Measurements from ENCODE around the gene RFX2.

DNA sequence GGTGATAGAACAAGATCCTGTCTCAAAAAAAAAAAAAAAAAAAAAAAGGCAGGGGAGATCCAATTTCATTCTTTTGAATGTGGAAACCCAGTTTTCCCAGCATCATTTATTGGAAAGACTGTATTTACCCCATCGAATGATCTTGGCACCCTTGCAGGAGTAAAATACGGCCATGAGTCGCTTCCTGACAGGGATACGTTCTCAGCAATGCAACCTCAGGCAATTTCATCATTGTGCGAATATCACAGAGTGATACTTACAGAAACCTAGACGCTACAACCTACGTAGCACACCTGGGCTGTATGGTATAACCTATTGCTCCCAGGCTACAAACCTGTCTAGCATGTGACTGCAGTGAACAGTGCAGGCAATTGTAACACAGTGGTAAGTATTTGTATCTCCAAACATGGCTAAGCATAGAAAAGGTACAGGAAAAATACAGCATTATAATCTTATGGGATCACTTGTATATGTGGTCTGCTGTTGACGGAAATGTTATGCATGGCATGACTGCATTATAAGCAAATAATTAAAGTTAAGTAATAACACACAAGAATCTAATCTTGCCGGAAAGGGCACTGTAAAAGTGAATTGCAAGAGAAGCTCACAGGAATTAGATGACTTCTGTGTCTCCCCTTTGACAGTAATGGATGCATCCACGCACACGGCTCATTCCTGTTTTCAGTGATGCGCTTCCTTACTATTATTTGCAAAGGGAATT, 24.1 kb downstream of the RFX2 start:
- TF ChIP-seq, protein P1, sequence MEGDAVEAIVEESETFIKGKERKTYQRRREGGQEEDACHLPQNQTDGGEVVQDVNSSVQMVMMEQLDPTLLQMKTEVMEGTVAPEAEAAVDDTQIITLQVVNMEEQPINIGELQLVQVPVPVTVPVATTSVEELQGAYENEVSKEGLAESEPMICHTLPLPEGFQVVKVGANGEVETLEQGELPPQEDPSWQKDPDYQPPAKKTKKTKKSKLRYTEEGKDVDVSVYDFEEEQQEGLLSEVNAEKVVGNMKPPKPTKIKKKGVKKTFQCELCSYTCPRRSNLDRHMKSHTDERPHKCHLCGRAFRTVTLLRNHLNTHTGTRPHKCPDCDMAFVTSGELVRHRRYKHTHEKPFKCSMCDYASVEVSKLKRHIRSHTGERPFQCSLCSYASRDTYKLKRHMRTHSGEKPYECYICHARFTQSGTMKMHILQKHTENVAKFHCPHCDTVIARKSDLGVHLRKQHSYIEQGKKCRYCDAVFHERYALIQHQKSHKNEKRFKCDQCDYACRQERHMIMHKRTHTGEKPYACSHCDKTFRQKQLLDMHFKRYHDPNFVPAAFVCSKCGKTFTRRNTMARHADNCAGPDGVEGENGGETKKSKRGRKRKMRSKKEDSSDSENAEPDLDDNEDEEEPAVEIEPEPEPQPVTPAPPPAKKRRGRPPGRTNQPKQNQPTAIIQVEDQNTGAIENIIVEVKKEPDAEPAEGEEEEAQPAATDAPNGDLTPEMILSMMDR (IDR thresholded peaks at IDR 0.05): no peak
- no peak for TF ChIP-seq POLR2A (IDR thresholded peaks at IDR 0.05)

Data from breast epithelium (tissue), 3 donors.